ENCODE data around the gene SYNGR3.

GRCh38 chr16:2023092-2024031 lies 33.6 kb downstream of the SYNGR3 start:
- peak; percentile 77 for TF ChIP-seq CTCF (IDR thresholded peaks at IDR 0.05; ENCODE audit: insufficient read depth, low read depth, low read length)
- TF ChIP-seq EZH2 (IDR thresholded peaks at IDR 0.05; ENCODE audit: insufficient read depth, low read length) = no peak
